ENCODE data around the gene CCDC88C.

The CCDC88C gene

GRCh38 chr14:91303924-91304229 is 113.7 kb downstream of the CCDC88C start:
- DNase-seq, result no peak

GRCh38 chr14:91303091-91303923 is 114.3 kb downstream of the CCDC88C start:
- peak; percentile 30 for DNase-seq

- no peak for DNase-seq
Observed at GRCh38 chr14:91302391-91302790, 115.2 kb downstream of the CCDC88C start.

GRCh38 chr14:91300957-91301356 is 116.7 kb downstream of the CCDC88C start:
- no peak for DNase-seq

GRCh38 chr14:91300283-91300895 is 117.2 kb downstream of the CCDC88C start:
- DNase-seq, result no peak

- no peak for DNase-seq
Observed at GRCh38 chr14:91299121-91300115, 118.2 kb downstream of the CCDC88C start.

- no peak for DNase-seq
Observed at GRCh38 chr14:91298576-91298975, 119.0 kb downstream of the CCDC88C start.

GRCh38 chr14:91297081-91297711 is 120.4 kb downstream of the CCDC88C start:
- no peak for DNase-seq

- no peak for DNase-seq
Observed at GRCh38 chr14:91295851-91296796, 121.5 kb downstream of the CCDC88C start.

GRCh38 chr14:91295276-91295845 is 122.3 kb downstream of the CCDC88C start:
- no peak for DNase-seq

- DNase-seq, result no peak
Observed at GRCh38 chr14:91294153-91294552, 123.5 kb downstream of the CCDC88C start.

GRCh38 chr14:91293281-91293680 is 124.3 kb downstream of the CCDC88C start:
- no peak for DNase-seq

- no peak for DNase-seq
Observed at GRCh38 chr14:91292491-91292890, 125.1 kb downstream of the CCDC88C start.

- no peak for DNase-seq
Observed at GRCh38 chr14:91291786-91292405, 125.7 kb downstream of the CCDC88C start.

- DNase-seq, result no peak
Observed at GRCh38 chr14:91290986-91291385, 126.6 kb downstream of the CCDC88C start.

GRCh38 chr14:91289464-91289863 is 128.2 kb downstream of the CCDC88C start:
- DNase-seq, result no peak

GRCh38 chr14:91288876-91289275 is 128.7 kb downstream of the CCDC88C start:
- DNase-seq, result no peak

- DNase-seq, result peak; percentile 70
Observed at GRCh38 chr14:91286530-91286937, 131.1 kb downstream of the CCDC88C start.

- DNase-seq, result peak; percentile 11
Observed at GRCh38 chr14:91284791-91285548, 132.7 kb downstream of the CCDC88C start.
